Measurements from ENCODE around the gene C2CD5. TPM values are rescaled to one million over a fixed set of nuclear protein-coding genes. Genes with fewer than 3 reads are reported as not detected.

Gene C2CD5
- total RNA-seq, 1 experiment from 2014 or later: 35.4 TPM

GRCh38 chr12:22480016-22480415, 64.3 kb downstream of the C2CD5 start:
- no peak overlapping the region for H3K27ac ChIP-seq (ENCODE audit: insufficient read length, low read depth, low read length)
- no peak overlapping the region for H2BK20ac ChIP-seq (ENCODE audit: low read depth, low read length, poor library complexity, severe bottlenecking)
- H2AFZ ChIP-seq (ENCODE audit: low read length): no peak overlapping the region
- peak overlapping the region in 1 of 3 experiments; percentile 6; a peak in 1 of 7 replicates for H3K27ac Mint-ChIP-seq
- no peaks in the 10 kb centered on the region for H3K79me2 ChIP-seq (ENCODE audit: insufficient read depth, low read length)
- no peaks in the 10 kb centered on the region for H3K79me1 ChIP-seq (ENCODE audit: insufficient read depth, low read depth, low read length, poor library complexity, severe bottlenecking)
- no peaks in the 10 kb centered on the region for H3K27me3 ChIP-seq (ENCODE audit: insufficient read depth, low read length)
- no peak overlapping the region for H2BK5ac ChIP-seq (ENCODE audit: insufficient read length, low read length)
- H3K27me3 Mint-ChIP-seq (ENCODE audit: low read depth): no peaks in the 10 kb centered on the region
- H3K23me2 ChIP-seq (ENCODE audit: insufficient read length, low read depth, low read length, poor library complexity, severe bottlenecking): no peaks in the 10 kb centered on the region
- no peak overlapping the region for H3K56ac ChIP-seq (ENCODE audit: insufficient read length, low read depth, low read length)
- H4K8ac ChIP-seq (replicated peaks; ENCODE audit: insufficient read length, low read depth, low read length): no peak overlapping the region
- H3K9me3 ChIP-seq (ENCODE audit: control insufficient read depth, low read depth, low read length): no peaks in the 10 kb centered on the region
- H3K4me2 ChIP-seq (ENCODE audit: insufficient read depth, insufficient read length, low read length): no peak overlapping the region
- H3K18ac ChIP-seq (ENCODE audit: insufficient read length, low read depth, low read length): no peak overlapping the region
- H3K23ac ChIP-seq (ENCODE audit: insufficient read length, low read depth, low read length): no peak overlapping the region
- H2BK120ac ChIP-seq (ENCODE audit: low read depth, low read length, poor library complexity, severe bottlenecking): no peak overlapping the region
- no peak overlapping the region for H3K14ac ChIP-seq (ENCODE audit: insufficient read depth, low read length)
- H3K4me1 ChIP-seq (ENCODE audit: insufficient read depth, low read length): no peaks in the 10 kb centered on the region
- H4K20me1 ChIP-seq (ENCODE audit: control insufficient read depth, insufficient read depth, insufficient read length): no peaks in the 10 kb centered on the region
- H3K9me3 Mint-ChIP-seq: no peaks in the 10 kb centered on the region
- no peak overlapping the region for H3K4ac ChIP-seq (ENCODE audit: low read depth, low read length)
- no peak for DNase-seq
- H2BK15ac ChIP-seq (ENCODE audit: low read depth, low read length): no peak overlapping the region
- H3K9ac ChIP-seq (ENCODE audit: extremely low read depth, insufficient read length, low read length): no peak overlapping the region
- H2BK12ac ChIP-seq (ENCODE audit: insufficient read length, low read depth, low read length): no peak overlapping the region
- WGBS (ENCODE audit: extremely low coverage, insufficient read length, low lambda C conversion rate): no CpG with 5 or more reads among the region's 3 CpGs
- H3K36me3 Mint-ChIP-seq (ENCODE audit: insufficient read depth in 1 of 3, low read depth in 3 of 3): peaks cover 7 to 33% (median 19%) of the 10 kb centered on the region in 3 experiments; a peak in 6 of 7 replicates
- no peaks in the 10 kb centered on the region for H3K4me1 Mint-ChIP-seq
- H4K5ac ChIP-seq (ENCODE audit: insufficient read length, low read depth, low read length): no peak overlapping the region
- TF ChIP-seq CTCF (conservative IDR thresholded peaks at IDR 0.05): no peak
- H3T11ph ChIP-seq (ENCODE audit: low read length): no peak overlapping the region
- no peak overlapping the region for H3K4me3 Mint-ChIP-seq
- no peak overlapping the region for H2AK5ac ChIP-seq (ENCODE audit: insufficient read length, low read length)
- no peak overlapping the region for H4K91ac ChIP-seq (ENCODE audit: insufficient read length, low read depth, low read length)
